MM.1S (cell line): ENCODE measurements around the gene SPRYD7.

Source experiments
- CTCF ChIP-seq: fragments of 300-600 bp; sonication (generic); IDR thresholded peaks from 2 replicates; pipeline ENCODE4 v1.5.1; 2016; ENCODE audit warnings: antibody characterized with exemption, low read length, mixed read lengths
- EZH2 ChIP-seq: fragments of 300-600 bp; sonication (generic); optimal IDR thresholded peaks from 2 replicates; pipeline ENCODE3; 2017; ENCODE audit warnings: low read depth, mild to moderate bottlenecking, antibody characterized with exemption, low read length, mixed read lengths

- TF ChIP-seq EZH2 (no peak), CTCF (no peak)
These were observed 3.2 kb upstream of the SPRYD7 start for GRCh38 chr13:49939321-49939720.
